Stimulated activated CD8-positive, alpha-beta memory T cell treated with anti-CD3 and anti-CD28 coated beads, Interleukin-12 subunit alpha, Interleukin-12 subunit beta, amount 100 ng/mL, for 1 hour (primary cell): ENCODE results near the gene PSAPL1.
"Not testable (repeated sequence)": the region's sequence is repeated elsewhere in the genome, so short reads cannot be mapped to it uniquely, and the experiment has no call there.

Experiments
- DNase-seq: peaks from one replicate; pipeline ENCODE4 v3.0.0-alpha.2; 2020; ENCODE audit warnings: low read depth

The PSAPL1 gene

GRCh38 chr4:7458477-7458876 lies 23.7 kb upstream of the PSAPL1 start:
- no peak for DNase-seq

- no peak for DNase-seq
These were observed 23.3 kb upstream of the PSAPL1 start for GRCh38 chr4:7458066-7458425.

- no peak for DNase-seq
These were observed 22.7 kb upstream of the PSAPL1 start for GRCh38 chr4:7457201-7458065.

GRCh38 chr4:7452802-7453201 lies 18.1 kb upstream of the PSAPL1 start:
- DNase-seq = not testable (repeated sequence)

GRCh38 chr4:7451800-7452199 lies 17.1 kb upstream of the PSAPL1 start:
- DNase-seq = no peak

- no peak for DNase-seq
These were observed 16.7 kb upstream of the PSAPL1 start for GRCh38 chr4:7451434-7451789.

- DNase-seq = no peak
These were observed 16.2 kb upstream of the PSAPL1 start for GRCh38 chr4:7450775-7451433.

- DNase-seq = no peak
These were observed 13.3 kb upstream of the PSAPL1 start for GRCh38 chr4:7448036-7448435.

GRCh38 chr4:7447236-7447635 lies 12.5 kb upstream of the PSAPL1 start:
- no peak for DNase-seq

- no peak for DNase-seq
These were observed 10.0 kb upstream of the PSAPL1 start for GRCh38 chr4:7444731-7445130.

- no peak for DNase-seq
These were observed 9.6 kb upstream of the PSAPL1 start for GRCh38 chr4:7444314-7444713.

GRCh38 chr4:7442574-7443162 lies 7.9 kb upstream of the PSAPL1 start:
- DNase-seq = no peak

GRCh38 chr4:7441201-7441600 lies 6.5 kb upstream of the PSAPL1 start:
- DNase-seq = no peak

- no peak for DNase-seq
These were observed 5.0 kb upstream of the PSAPL1 start for GRCh38 chr4:7439699-7440098.

GRCh38 chr4:7436256-7436655 lies 1.5 kb upstream of the PSAPL1 start:
- DNase-seq = no peak

GRCh38 chr4:7435471-7436061 lies 836 bp upstream of the PSAPL1 start:
- DNase-seq = peak; percentile 4

- no peak for DNase-seq
These were observed 477 bp downstream of the PSAPL1 start for GRCh38 chr4:7434141-7434765.

GRCh38 chr4:7433376-7434140 lies 1.2 kb downstream of the PSAPL1 start:
- no peak for DNase-seq

- no peak for DNase-seq
These were observed 2.0 kb downstream of the PSAPL1 start for GRCh38 chr4:7432531-7433375.

GRCh38 chr4:7431696-7432530 lies 2.8 kb downstream of the PSAPL1 start:
- DNase-seq = no peak
